ENCODE measurements around the gene INO80C.

The INO80C gene

DNA sequence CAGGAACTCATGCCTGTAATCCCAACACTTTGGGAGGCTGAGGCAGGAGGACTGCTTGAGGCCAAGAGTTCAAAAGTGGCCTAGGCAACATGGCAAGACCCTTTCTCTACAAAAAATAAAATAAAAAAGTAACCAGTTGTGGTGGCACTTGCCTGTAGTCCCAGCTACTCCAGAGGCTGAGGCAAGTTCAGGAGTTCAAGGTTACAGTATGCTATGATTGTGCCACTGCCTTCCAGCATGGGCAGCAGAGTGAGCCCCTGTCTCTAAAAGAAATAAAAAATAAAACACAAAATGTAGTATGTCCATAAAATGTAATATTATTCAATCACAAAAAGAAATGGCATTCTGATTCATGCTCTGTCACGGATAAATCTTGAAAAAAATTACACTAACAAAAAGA, 11.9 kb downstream of the INO80C start:
- FAIRE-seq (no peak), DNase-seq (ENCODE audit: insufficient read length, low spot score) (no peak)
- TF ChIP-seq POLR2A (IDR thresholded peaks at IDR 0.05; ENCODE audit: low read depth, low read length) = no peak

DNA sequence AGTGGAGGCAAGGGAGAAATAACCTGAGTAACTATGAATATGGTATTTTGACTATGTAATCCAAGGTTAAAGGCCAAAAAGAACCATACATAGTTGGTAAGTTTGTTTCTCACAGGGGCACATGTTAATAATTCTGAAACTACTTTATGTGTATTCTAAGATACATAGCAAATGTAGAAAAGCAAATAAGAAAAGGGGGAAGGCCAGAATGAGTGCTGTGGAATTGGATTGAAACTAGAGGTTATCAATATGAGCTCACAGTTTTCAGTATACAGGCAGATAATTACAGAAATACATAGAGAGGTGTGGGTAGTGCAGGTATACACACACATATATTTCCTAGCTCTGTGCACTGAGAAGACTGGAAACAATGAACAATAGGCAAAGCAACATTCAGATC, 13.7 kb downstream of the INO80C start:
- FAIRE-seq = no peak
- DNase-seq (ENCODE audit: insufficient read length, low spot score) = no peak
- TF ChIP-seq POLR2A (IDR thresholded peaks at IDR 0.05; ENCODE audit: low read depth, low read length) = no peak

DNA sequence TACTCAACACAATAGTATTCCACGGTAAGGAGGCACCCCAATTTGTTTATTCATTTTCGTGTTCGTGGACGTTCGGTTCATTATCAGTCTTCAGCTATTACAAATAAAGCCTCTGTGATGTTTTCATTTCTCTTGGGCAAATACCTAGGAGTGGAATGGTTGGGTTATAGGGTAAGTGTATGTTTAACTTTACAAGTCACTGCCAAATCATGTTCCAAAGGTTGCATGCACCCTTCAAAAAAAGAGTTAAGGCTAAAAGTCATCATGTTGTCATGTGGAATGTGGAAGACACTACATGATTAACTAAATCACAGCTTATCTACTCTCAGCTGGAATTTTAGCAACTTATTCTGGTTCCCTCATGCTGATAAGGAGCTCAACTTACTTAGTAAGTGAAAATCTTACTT, 15.8 kb downstream of the INO80C start:
- DNase-seq (ENCODE audit: insufficient read length, low spot score) = no peak
- TF ChIP-seq POLR2A (IDR thresholded peaks at IDR 0.05; ENCODE audit: low read depth, low read length) = no peak
- FAIRE-seq = no peak

DNA sequence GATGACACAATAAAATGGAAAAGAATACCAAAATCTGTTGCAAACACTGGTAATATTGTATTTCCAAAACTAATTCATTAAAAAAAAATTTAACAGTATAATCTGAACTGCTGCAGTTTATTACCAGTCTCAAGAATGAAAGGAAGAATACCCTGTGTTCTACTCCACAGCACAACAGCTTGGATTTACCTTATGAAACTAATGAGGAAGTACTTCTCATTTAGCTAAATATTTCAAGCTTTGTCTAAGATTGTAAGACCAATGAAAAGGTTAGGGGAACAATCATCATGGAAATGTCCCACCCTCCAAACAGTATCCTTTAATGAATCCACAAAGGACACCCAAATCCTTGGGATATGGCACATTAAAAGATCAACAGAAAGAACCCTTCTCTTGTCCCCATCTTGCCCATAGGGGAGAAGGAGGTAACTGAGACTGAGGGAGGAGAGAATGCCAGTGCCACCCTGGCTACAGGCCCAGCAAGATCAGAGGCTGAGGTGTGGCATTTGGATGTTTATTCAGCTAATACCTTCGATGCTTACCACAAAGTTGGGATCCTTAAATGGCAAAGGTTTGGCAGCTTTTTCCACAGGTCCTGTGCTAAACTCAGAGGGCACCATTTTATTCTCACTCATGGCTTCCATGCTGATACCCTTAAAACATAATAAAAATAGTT, 17.7 kb downstream of the INO80C start:
- no peak for TF ChIP-seq POLR2A (IDR thresholded peaks at IDR 0.05; ENCODE audit: low read depth, low read length)
- no peak for DNase-seq (ENCODE audit: insufficient read length, low spot score)
- no peak for FAIRE-seq

DNA sequence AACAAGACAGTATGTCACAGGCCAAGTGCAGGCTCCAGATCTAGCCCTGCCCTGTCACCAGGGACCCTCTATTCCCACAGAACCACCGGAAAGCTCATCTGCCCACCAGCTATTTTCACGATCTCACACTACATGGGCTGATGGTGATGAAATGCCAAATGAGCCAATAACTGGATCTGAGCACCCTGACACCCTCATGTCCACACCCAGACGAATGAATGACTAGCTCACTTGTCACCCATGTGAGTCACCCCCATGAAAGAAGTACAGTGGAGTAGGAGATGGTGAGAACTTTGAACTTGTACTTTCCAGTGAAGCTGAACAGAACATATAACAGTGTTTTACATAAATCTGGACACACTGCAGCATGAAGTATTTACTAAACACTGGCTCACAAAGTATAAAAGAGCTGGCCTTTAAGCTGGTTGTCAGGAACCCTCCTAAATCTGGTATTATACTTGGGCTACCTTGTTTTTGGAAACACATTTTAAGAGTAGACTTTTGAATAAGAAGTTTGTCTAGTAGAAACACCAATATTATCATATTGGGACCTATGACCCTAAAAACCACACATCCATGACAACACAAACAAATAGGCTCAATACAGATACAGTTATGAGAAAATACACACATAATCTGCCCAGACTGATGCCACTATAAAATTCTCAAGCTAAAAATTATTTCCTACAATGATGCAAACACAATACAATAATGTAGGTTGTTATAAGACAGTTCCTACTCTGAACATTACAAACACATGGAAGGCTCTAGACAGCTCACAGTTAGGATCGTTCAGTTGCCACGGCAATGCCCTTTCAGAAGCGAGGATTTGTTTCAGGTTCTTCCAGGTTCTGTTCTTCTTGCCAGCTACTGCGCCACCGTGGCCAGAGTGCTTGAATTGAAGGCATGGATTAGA, 19.0 kb downstream of the INO80C start:
- FAIRE-seq (peak; percentile 99), DNase-seq (ENCODE audit: insufficient read length, low spot score) (peak; percentile 54)
- TF ChIP-seq POLR2A (IDR thresholded peaks at IDR 0.05; ENCODE audit: low read depth, low read length) = no peak

DNA sequence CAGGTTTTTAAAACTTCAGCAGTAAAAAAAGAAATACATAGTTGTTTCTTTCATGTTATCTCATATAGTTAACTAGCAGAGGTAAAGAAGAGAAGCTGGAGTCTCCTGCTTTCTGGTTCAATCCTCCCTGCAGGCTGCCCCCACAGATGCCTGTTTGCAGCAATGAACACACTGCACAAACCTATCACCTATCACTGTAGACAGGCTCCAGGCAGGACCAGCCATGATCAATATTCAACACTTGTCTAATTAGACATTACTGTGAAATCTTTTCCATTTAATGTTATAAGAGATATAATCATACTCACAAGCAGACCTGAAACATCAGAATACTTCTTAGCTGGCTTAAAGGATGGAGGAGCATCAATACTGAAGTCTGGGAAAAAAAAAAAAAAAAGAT, 19.8 kb downstream of the INO80C start:
- FAIRE-seq (no peak), DNase-seq (ENCODE audit: insufficient read length, low spot score) (no peak)
- no peak for TF ChIP-seq POLR2A (IDR thresholded peaks at IDR 0.05; ENCODE audit: low read depth, low read length)

DNA sequence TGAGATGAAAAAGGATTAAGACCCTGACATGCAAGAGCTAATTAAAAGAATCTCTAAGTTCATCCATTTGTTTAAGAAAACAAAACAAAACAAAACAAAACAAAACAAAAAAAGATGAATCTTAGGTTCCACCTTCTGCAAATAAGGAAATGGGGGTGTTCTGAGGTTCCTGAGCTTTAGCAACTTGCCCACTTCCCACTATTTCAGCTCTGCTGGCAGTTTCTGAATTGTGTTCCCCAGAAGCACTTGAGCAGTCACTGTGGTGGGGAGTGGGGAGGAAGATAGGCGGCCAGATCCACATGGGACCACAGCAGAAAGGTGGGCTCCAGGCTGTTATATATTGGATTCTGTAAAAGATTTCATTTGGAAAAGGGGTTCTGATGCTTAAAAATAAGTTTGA, 20.3 kb downstream of the INO80C start:
- TF ChIP-seq POLR2A (IDR thresholded peaks at IDR 0.05; ENCODE audit: low read depth, low read length) = no peak
- DNase-seq (ENCODE audit: insufficient read length, low spot score) (no peak), FAIRE-seq (no peak)

DNA sequence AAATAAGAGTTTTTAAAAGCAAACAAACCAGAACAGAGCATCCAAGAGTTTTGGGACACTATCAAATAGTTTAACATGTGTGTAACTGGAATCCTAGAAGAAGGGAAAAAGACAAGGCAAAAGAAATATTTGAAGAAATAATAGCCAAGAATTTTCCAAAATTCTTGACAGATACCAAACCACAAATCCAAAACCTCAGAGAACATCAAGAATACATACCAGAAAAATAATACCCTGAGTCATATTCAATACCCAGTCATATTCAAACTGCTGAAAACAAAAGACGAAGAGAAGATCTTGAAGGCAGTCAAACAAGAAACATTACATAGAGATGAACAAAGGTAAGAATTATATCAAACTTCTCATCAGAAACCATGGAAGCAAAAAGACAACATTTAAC, 22.9 kb downstream of the INO80C start:
- DNase-seq (ENCODE audit: insufficient read length, low spot score) (no peak), FAIRE-seq (no peak)
- no peak for TF ChIP-seq POLR2A (IDR thresholded peaks at IDR 0.05; ENCODE audit: low read depth, low read length)

DNA sequence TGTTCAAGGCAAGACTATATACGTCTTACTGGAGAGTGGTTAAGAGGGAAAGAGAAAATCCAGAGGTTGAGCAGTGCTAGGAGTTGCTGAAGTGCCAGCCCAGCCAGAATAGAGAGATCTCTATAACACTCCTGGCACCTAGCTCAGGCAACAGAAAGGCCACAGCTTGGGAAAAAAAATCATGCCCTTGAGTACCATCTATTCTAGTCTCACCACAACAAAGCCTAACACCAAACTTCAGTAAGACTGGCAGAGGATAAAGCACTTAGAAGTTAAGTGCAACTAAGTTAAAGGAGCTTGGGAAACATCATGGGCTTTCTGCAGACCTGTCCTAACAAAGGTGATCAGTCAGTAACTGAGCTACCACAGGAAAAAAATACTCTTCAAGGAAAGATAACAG, 24.2 kb downstream of the INO80C start:
- FAIRE-seq (no peak), DNase-seq (ENCODE audit: insufficient read length, low spot score) (no peak)
- no peak for TF ChIP-seq POLR2A (IDR thresholded peaks at IDR 0.05; ENCODE audit: low read depth, low read length)

DNA sequence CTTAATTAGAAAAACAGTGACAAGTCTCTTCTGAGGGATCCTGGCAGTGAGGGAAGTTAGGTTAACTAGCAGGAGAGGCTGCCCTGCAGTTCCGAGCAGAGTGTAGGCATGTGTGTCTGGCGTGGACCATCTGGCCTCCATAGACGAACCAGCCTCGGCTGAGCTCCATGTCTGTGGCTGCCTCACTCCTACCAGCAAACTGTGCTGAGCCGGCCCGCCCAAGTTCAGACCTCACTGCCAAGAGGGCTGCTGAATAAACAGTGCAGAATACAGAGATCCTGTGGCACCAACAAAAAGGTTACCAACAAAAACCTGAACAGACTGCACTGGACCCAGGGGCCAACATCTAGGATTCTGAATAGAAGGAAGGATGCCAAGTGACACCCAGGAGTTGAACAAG, 27.3 kb downstream of the INO80C start:
- DNase-seq (ENCODE audit: insufficient read length, low spot score) = no peak
- FAIRE-seq = no peak
- no peak for TF ChIP-seq POLR2A (IDR thresholded peaks at IDR 0.05; ENCODE audit: low read depth, low read length)

DNA sequence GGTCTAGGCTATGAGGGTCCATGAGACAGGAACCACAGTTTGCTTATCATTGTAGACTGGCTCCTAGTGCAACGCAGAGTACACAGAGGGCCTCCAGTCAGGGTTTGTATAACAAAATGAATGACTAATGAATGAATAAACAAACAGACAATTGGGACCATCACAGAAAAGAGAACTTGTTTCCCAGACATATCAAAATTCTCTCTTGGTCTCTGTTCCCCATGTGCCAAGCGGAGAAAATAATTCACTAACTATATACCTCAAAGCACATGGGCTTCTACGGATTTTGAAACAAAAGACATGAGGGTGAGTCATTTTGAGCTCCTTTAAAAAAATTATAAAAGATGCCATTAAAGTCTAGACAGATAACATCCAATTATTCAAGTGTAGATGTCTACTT, 28.0 kb downstream of the INO80C start:
- no peak for TF ChIP-seq POLR2A (IDR thresholded peaks at IDR 0.05; ENCODE audit: low read depth, low read length)
- FAIRE-seq (no peak), DNase-seq (ENCODE audit: insufficient read length, low spot score) (no peak)

DNA sequence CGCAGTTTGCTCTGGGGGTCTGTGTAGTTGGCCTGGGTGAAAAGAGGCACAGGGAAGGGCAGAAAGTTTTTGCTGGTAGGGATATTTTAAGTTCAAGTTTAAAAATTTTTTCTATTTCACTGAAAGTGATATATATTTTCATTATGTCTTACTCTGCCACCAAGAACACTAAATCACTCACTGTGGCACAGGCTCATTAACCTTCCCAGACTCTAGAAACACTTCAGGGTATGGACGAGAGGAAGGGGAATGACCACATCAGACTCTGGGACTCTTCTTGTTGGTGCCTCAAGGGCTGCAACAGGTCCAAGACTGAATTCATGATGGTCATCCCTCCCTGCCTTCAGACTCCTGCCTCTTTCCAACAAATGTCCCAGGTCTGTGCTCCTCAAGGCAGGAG, 29.0 kb downstream of the INO80C start:
- no peak for TF ChIP-seq POLR2A (IDR thresholded peaks at IDR 0.05; ENCODE audit: low read depth, low read length)
- DNase-seq (ENCODE audit: insufficient read length, low spot score) (no peak), FAIRE-seq (no peak)

DNA sequence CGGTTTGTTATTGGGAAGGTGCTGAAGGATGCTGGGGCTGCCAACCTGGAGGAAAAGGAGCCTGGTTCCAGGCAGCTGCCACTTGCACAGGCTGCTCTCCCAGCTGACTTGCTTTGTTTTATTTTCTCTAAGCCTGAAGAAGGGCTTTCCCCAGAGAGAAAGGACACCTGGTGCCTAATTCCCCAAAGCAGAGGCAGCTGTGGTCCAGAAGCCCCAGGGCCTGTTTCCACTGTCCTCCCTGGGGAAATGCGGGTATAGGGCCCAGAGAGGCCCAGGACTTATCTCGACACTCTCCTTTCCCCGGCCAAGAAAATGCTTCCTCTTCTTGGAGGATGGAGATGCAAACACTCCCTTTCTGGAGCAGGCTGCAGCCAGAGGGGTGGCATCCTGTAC, 30.1 kb downstream of the INO80C start:
- DNase-seq (ENCODE audit: insufficient read length, low spot score) (no peak), FAIRE-seq (no peak)
- TF ChIP-seq POLR2A (IDR thresholded peaks at IDR 0.05; ENCODE audit: low read depth, low read length) = no peak

DNA sequence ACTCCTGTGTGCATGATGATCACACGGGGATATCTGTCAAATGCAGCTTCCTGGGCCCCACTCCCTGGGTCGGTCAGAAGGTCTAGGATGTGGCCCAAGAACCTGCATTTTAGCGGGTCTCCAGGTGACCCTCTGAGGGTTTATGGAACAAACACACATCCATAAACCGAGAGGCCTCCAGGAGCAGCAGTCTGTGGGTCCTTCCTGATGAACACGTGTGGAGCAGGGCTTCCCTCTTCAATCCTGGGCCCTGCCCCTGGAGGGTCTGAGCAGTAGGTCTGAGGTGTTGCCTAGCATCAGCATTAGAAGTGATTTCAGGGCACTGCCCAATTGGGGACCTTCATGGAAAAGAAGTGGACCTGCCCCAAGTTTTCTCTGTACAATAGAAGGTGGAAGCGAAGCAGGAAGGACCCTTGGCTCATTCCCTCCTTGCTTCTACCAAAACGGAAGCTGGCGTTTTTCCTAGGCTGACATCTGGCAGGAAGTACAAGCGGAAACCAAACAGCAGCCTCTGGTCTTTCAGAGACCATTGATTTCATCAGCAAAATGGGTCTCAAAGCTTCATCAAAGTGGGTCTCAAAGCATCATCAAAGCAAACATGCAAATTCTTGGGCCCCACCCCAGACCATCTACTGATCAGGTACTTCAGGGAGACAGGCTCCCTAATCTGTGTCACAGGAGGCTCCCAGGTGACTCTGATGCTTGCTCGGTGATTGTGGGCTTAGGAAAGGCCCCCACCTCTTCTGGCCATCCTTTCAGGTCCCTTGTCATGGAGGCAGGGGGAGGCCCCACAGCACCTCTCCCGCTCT, 30.7 kb downstream of the INO80C start:
- DNase-seq (ENCODE audit: insufficient read length, low spot score) = no peak
- TF ChIP-seq POLR2A (IDR thresholded peaks at IDR 0.05; ENCODE audit: low read depth, low read length) = no peak

More for the DNA sequence above, 30.7 kb downstream of the INO80C start:
- FAIRE-seq = no peak

Measured in H54 (cell line).